ENCODE measurements around the gene ASF1A. TPM values are rescaled to one million over a fixed set of nuclear protein-coding genes. Genes with fewer than 3 reads are reported as not detected.

The ASF1A gene
- total and polyA plus RNA-seq, 2 donors from 2014 or later = 15.1 TPM

DNA sequence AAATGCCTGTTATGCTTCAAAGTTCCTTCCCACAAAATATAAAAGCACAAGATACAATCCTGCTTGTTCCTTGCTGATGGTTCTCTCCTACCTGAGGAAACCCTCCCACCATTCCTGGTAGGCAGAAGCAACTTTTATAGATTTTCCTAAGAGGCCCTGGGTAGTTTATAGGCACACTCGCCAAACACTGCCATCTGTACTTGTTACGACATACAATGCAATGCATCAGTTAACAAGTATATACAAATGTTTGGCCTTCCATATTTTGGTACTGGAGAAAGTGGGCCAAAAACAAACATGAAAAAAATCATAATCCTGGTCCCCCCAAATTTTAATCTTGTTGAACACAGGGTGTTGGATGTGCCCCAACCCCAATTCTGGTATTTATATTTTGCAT is 24.4 kb downstream of the ASF1A start:
- Histone ChIP-seq H3K9ac (ENCODE audit: low read length in 3 of 3) (no peak overlapping the region), H3K4me1 (ENCODE audit: control insufficient read depth in 2 of 3, insufficient read depth in 2 of 3, low read depth in 1 of 3, low read length in 3 of 3) (no peaks in the 10 kb centered on the region), H3K4me3 (ENCODE audit: low read length in 3 of 3) (no peak overlapping the region), H3K36me3 (ENCODE audit: control insufficient read depth in 2 of 3, insufficient read depth in 3 of 3, low read length in 3 of 3) (peaks cover 6 to 37% (median 22%) of the 10 kb centered on the region in 3 donors), H3K9me3 (ENCODE audit: control insufficient read depth in 2 of 3, insufficient read depth in 1 of 3, low read length in 3 of 3) (no peaks in the 10 kb centered on the region), H3K27ac (ENCODE audit: low read depth in 2 of 2, low read length in 2 of 2) (no peak overlapping the region), H3K27me3 (ENCODE audit: control insufficient read depth, insufficient read depth, low read length) (no peaks in the 10 kb centered on the region)
- DNase-seq (no peak), FAIRE-seq (no peak)
- TF ChIP-seq, protein P1, sequence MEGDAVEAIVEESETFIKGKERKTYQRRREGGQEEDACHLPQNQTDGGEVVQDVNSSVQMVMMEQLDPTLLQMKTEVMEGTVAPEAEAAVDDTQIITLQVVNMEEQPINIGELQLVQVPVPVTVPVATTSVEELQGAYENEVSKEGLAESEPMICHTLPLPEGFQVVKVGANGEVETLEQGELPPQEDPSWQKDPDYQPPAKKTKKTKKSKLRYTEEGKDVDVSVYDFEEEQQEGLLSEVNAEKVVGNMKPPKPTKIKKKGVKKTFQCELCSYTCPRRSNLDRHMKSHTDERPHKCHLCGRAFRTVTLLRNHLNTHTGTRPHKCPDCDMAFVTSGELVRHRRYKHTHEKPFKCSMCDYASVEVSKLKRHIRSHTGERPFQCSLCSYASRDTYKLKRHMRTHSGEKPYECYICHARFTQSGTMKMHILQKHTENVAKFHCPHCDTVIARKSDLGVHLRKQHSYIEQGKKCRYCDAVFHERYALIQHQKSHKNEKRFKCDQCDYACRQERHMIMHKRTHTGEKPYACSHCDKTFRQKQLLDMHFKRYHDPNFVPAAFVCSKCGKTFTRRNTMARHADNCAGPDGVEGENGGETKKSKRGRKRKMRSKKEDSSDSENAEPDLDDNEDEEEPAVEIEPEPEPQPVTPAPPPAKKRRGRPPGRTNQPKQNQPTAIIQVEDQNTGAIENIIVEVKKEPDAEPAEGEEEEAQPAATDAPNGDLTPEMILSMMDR (IDR thresholded peaks at IDR 0.05; ENCODE audit: borderline replicate concordance, extremely low read depth, insufficient read depth) = no peak
- intact Hi-C loops (cut with DNase I) = no loop called here

DNA sequence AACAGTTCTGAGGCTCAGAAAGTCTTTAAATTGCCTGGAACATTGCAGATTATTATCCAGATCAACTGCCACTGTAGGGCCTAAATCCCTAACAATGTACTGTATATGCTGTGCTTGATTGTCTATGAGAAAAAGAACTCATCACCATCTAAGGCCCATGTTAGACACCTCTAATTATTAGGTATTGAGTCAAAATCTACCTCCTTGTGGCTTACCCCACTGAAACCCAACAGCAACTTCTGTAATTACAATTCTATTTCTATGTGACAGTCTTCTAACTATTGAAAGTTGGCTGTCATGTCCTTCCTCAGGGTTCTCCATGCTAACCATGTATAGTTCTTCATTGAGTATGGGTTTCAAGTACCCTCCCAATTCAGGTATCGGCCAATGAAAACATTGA is 27.1 kb downstream of the ASF1A start:
- intact Hi-C loops (cut with DNase I) = no loop called here
- H3K4me3 ChIP-seq (ENCODE audit: low read length in 3 of 3) = no peak overlapping the region
- TF ChIP-seq, protein P1 (IDR thresholded peaks at IDR 0.05; ENCODE audit: borderline replicate concordance, extremely low read depth, insufficient read depth) = no peak
- H3K9me3 ChIP-seq (ENCODE audit: control insufficient read depth in 2 of 3, insufficient read depth in 1 of 3, low read length in 3 of 3) = no peaks in the 10 kb centered on the region
- DNase-seq = no peak
- no peak overlapping the region for H3K9ac ChIP-seq (ENCODE audit: low read length in 3 of 3)
- no peaks in the 10 kb centered on the region for H3K4me1 ChIP-seq (ENCODE audit: control insufficient read depth in 2 of 3, insufficient read depth in 2 of 3, low read depth in 1 of 3, low read length in 3 of 3)
- FAIRE-seq = no peak
- no peak overlapping the region for H3K27ac ChIP-seq (ENCODE audit: low read depth in 2 of 2, low read length in 2 of 2)
- no peaks in the 10 kb centered on the region for H3K27me3 ChIP-seq (ENCODE audit: control insufficient read depth, insufficient read depth, low read length)
- H3K36me3 ChIP-seq (ENCODE audit: control insufficient read depth in 2 of 3, insufficient read depth in 3 of 3, low read length in 3 of 3) = peaks cover 2 to 29% (median 22%) of the 10 kb centered on the region in 3 donors

DNA sequence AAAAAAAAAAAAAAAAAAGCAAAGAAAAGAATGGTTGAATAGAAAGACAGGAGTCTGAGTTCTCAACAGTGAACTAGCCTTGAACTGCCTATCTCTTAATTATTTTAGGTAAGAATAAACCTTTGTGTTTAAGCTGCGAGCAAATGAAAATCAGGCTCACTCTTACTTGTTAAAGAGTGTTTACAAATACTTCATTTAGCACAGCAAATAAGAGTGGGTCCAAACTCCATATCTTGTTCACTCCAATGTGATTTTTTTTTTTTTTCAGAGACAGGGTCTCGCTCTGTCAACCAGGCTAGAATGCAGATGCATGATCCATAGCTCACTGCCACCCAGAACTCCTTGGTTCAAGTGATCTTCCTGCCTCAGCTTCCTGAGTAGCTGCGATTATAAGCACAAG is 29.1 kb downstream of the ASF1A start:
- H3K9ac ChIP-seq (ENCODE audit: low read length in 3 of 3) = no peak overlapping the region
- TF ChIP-seq, protein P1 (IDR thresholded peaks at IDR 0.05; ENCODE audit: borderline replicate concordance, extremely low read depth, insufficient read depth) = no peak
- H3K36me3 ChIP-seq (ENCODE audit: control insufficient read depth in 2 of 3, insufficient read depth in 3 of 3, low read length in 3 of 3) = peaks cover 2 to 29% (median 23%) of the 10 kb centered on the region in 3 donors

DNA sequence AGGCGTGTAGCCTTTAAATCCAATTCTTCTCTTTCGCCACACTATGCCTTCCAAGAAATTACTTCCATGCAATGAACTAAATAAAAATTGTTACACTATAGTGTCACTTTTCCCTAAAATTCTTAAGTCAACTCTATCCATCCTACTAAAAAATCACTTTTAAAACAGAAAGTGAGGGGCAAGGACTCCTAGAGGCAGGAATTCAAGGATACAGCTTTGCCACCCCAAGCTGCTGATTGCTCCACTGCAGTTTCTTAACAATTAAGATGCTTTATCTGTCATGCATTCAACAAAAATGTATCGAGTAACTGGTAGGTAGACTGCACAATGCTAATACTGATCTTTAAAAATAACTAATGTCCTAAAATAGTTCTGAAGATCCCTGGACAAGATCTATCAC is 36.7 kb downstream of the ASF1A start:
- DNase-seq (no peak), FAIRE-seq (no peak)
- no peak overlapping the region for H3K9ac ChIP-seq (ENCODE audit: low read length in 3 of 3)
- peaks cover 0 to 10% (median 5%) of the 10 kb centered on the region in 3 donors for H3K36me3 ChIP-seq (ENCODE audit: control insufficient read depth in 2 of 3, insufficient read depth in 3 of 3, low read length in 3 of 3)
- no peaks in the 10 kb centered on the region for H3K9me3 ChIP-seq (ENCODE audit: control insufficient read depth in 2 of 3, insufficient read depth in 1 of 3, low read length in 3 of 3)
- intact Hi-C loops (cut with DNase I) = no loop called here
- H3K4me1 ChIP-seq (ENCODE audit: control insufficient read depth in 2 of 3, insufficient read depth in 2 of 3, low read depth in 1 of 3, low read length in 3 of 3) = peaks cover 0 to 4% (median 3%) of the 10 kb centered on the region in 3 donors
- H3K27ac ChIP-seq (ENCODE audit: low read depth in 2 of 2, low read length in 2 of 2) = no peak overlapping the region
- TF ChIP-seq, protein P1 (IDR thresholded peaks at IDR 0.05; ENCODE audit: borderline replicate concordance, extremely low read depth, insufficient read depth) = no peak
- H3K4me3 ChIP-seq (ENCODE audit: low read length in 3 of 3) = no peak overlapping the region
- H3K27me3 ChIP-seq (ENCODE audit: control insufficient read depth, insufficient read depth, low read length) = no peaks in the 10 kb centered on the region

More for the DNA sequence above, 29.1 kb downstream of the ASF1A start:
- Histone ChIP-seq H3K4me1 (ENCODE audit: control insufficient read depth in 2 of 3, insufficient read depth in 2 of 3, low read depth in 1 of 3, low read length in 3 of 3) (no peaks in the 10 kb centered on the region), H3K27me3 (ENCODE audit: control insufficient read depth, insufficient read depth, low read length) (no peaks in the 10 kb centered on the region), H3K9me3 (ENCODE audit: control insufficient read depth in 2 of 3, insufficient read depth in 1 of 3, low read length in 3 of 3) (no peaks in the 10 kb centered on the region), H3K4me3 (ENCODE audit: low read length in 3 of 3) (no peak overlapping the region), H3K27ac (ENCODE audit: low read depth in 2 of 2, low read length in 2 of 2) (no peak overlapping the region)
- no peak for FAIRE-seq
- no peak for DNase-seq
- intact Hi-C loops (cut with DNase I) = no loop called here
